ENCODE data around the gene RAB3IP. TPM values are rescaled to one million over a fixed set of nuclear protein-coding genes. Genes with fewer than 3 reads are reported as not detected.

RAB3IP gene
- total RNA-seq, 1 donor: 13.4 TPM

- no peak for TF ChIP-seq CTCF (IDR thresholded peaks at IDR 0.05; ENCODE audit: extremely low read depth, low read depth, low read length)
- H3K4me3 ChIP-seq (ENCODE audit: insufficient read depth, low read length): no peak overlapping the region
Measured at GRCh38 chr12:69719336-69720316, 19.0 kb upstream of the RAB3IP start.

GRCh38 chr12:69720750-69721149 lies 17.9 kb upstream of the RAB3IP start:
- Histone ChIP-seq H3K79me2 (ENCODE audit: insufficient read depth, low read length) (no peaks in the 10 kb centered on the region), H2AFZ (ENCODE audit: low read length) (no peak overlapping the region), H4K20me1 (ENCODE audit: insufficient read depth, low read length) (no peaks in the 10 kb centered on the region), H3K36me3 (ENCODE audit: insufficient read depth, low read length) (no peaks in the 10 kb centered on the region), H3K9me3 (ENCODE audit: low read depth, low read length) (peaks cover 2% of the 10 kb centered on the region), H3K27me3 (ENCODE audit: insufficient read depth, low read length) (peaks cover 7% of the 10 kb centered on the region), H3K4me2 (ENCODE audit: insufficient read depth, low read length) (no peak overlapping the region), H3K27ac (ENCODE audit: low read depth, low read length) (no peak overlapping the region), H3K4me3 (ENCODE audit: insufficient read depth, low read length) (no peak overlapping the region), H3K4me1 (ENCODE audit: insufficient read depth, low read length) (no peaks in the 10 kb centered on the region)
- no peak for DNase-seq (ENCODE audit: insufficient read length, low spot score, missing footprints)
- TF ChIP-seq CTCF (IDR thresholded peaks at IDR 0.05; ENCODE audit: extremely low read depth, low read depth, low read length): no peak

More at GRCh38 chr12:69719336-69720316, 19.0 kb upstream of the RAB3IP start:
- H3K79me2 ChIP-seq (ENCODE audit: insufficient read depth, low read length): no peaks in the 10 kb centered on the region
- no peak for DNase-seq (ENCODE audit: insufficient read length, low spot score, missing footprints)
- no peaks in the 10 kb centered on the region for H3K36me3 ChIP-seq (ENCODE audit: insufficient read depth, low read length)
- no peak overlapping the region for H3K27ac ChIP-seq (ENCODE audit: low read depth, low read length)
- no peak overlapping the region for H2AFZ ChIP-seq (ENCODE audit: low read length)
- H4K20me1 ChIP-seq (ENCODE audit: insufficient read depth, low read length): no peaks in the 10 kb centered on the region
- H3K27me3 ChIP-seq (ENCODE audit: insufficient read depth, low read length): peaks cover 7% of the 10 kb centered on the region
- no peak overlapping the region for H3K4me2 ChIP-seq (ENCODE audit: insufficient read depth, low read length)
- H3K4me1 ChIP-seq (ENCODE audit: insufficient read depth, low read length): no peaks in the 10 kb centered on the region
- no peaks in the 10 kb centered on the region for H3K9me3 ChIP-seq (ENCODE audit: low read depth, low read length)

GRCh38 chr12:69726922-69727321 lies 11.7 kb upstream of the RAB3IP start:
- TF ChIP-seq CTCF (IDR thresholded peaks at IDR 0.05; ENCODE audit: extremely low read depth, low read depth, low read length): no peak
- no peak overlapping the region for H3K27ac ChIP-seq (ENCODE audit: low read depth, low read length)
- no peak for DNase-seq (ENCODE audit: insufficient read length, low spot score, missing footprints)
- no peaks in the 10 kb centered on the region for H4K20me1 ChIP-seq (ENCODE audit: insufficient read depth, low read length)
- H2AFZ ChIP-seq (ENCODE audit: low read length): no peak overlapping the region
- H3K79me2 ChIP-seq (ENCODE audit: insufficient read depth, low read length): no peaks in the 10 kb centered on the region
- peaks cover 2% of the 10 kb centered on the region for H3K9me3 ChIP-seq (ENCODE audit: low read depth, low read length)
- no peaks in the 10 kb centered on the region for H3K36me3 ChIP-seq (ENCODE audit: insufficient read depth, low read length)
- no peaks in the 10 kb centered on the region for H3K4me1 ChIP-seq (ENCODE audit: insufficient read depth, low read length)
- H3K4me3 ChIP-seq (ENCODE audit: insufficient read depth, low read length): no peak overlapping the region
- H3K27me3 ChIP-seq (ENCODE audit: insufficient read depth, low read length): no peaks in the 10 kb centered on the region
- H3K4me2 ChIP-seq (ENCODE audit: insufficient read depth, low read length): no peak overlapping the region

- DNase-seq (ENCODE audit: insufficient read length, low spot score, missing footprints): no peak
- no peak overlapping the region for H3K4me2 ChIP-seq (ENCODE audit: insufficient read depth, low read length)
- H4K20me1 ChIP-seq (ENCODE audit: insufficient read depth, low read length): no peaks in the 10 kb centered on the region
- no peaks in the 10 kb centered on the region for H3K36me3 ChIP-seq (ENCODE audit: insufficient read depth, low read length)
- H3K79me2 ChIP-seq (ENCODE audit: insufficient read depth, low read length): no peaks in the 10 kb centered on the region
- no peak overlapping the region for H3K27ac ChIP-seq (ENCODE audit: low read depth, low read length)
- no peak overlapping the region for H3K4me3 ChIP-seq (ENCODE audit: insufficient read depth, low read length)
- TF ChIP-seq CTCF (IDR thresholded peaks at IDR 0.05; ENCODE audit: extremely low read depth, low read depth, low read length): no peak
- no peaks in the 10 kb centered on the region for H3K9me3 ChIP-seq (ENCODE audit: low read depth, low read length)
- H3K4me1 ChIP-seq (ENCODE audit: insufficient read depth, low read length): no peaks in the 10 kb centered on the region
- no peaks in the 10 kb centered on the region for H3K27me3 ChIP-seq (ENCODE audit: insufficient read depth, low read length)
- no peak overlapping the region for H2AFZ ChIP-seq (ENCODE audit: low read length)
Measured at GRCh38 chr12:69732088-69732487, 6.6 kb upstream of the RAB3IP start.
